OCI-LY1 (cell line): ENCODE measurements around the gene LMBRD2.

Experiments
- CTCF ChIP-seq: fragments of 200-600 bp; sonication (generic), shearing (Covaris generic); IDR thresholded peaks from 2 replicates; pipeline ENCODE4 v1.5.1; 2017; ENCODE audit warnings: mild to moderate bottlenecking, antibody characterized with exemption, low read length, moderate library complexity, mixed read lengths
- EZH2 ChIP-seq: fragments of 200-600 bp; sonication (generic), shearing (Covaris generic); IDR thresholded peaks from 2 replicates; pipeline ENCODE4 v1.8.0; 2017; ENCODE audit warnings: borderline replicate concordance, mixed run types, mild to moderate bottlenecking, antibody characterized with exemption, low read length, moderate library complexity, mixed read lengths

GRCh38 chr5:36170832-36171424 lies 19.2 kb upstream of the LMBRD2 start:
- TF ChIP-seq EZH2 (no peak), CTCF (no peak)
